Measurements from ENCODE around the gene COX19.

Gene COX19

GRCh38 chr7:918441-919113 lies 56.8 kb downstream of the COX19 start:
- no peak overlapping the region for H2AFZ ChIP-seq (ENCODE audit: low read length, unreplicated experiment)
- H3K4me1 ChIP-seq (ENCODE audit: control insufficient read depth, insufficient read depth, low read length, unreplicated experiment), result peaks cover 5% of the 10 kb centered on the region
- H3K79me2 ChIP-seq (ENCODE audit: control insufficient read depth, insufficient read depth, low read length, unreplicated experiment), result no peaks in the 10 kb centered on the region
- H3K27me3 ChIP-seq (ENCODE audit: insufficient read depth, low read length), result no peaks in the 10 kb centered on the region
- no peak overlapping the region for H3K27ac ChIP-seq (ENCODE audit: low read depth, low read length)
- no peak overlapping the region for H3K4me3 ChIP-seq (ENCODE audit: low read depth, low read length)
- H3K36me3 ChIP-seq (ENCODE audit: insufficient read depth, low read length), result no peaks in the 10 kb centered on the region

- Histone ChIP-seq H3K36me3 (ENCODE audit: insufficient read depth, low read length) (no peaks in the 10 kb centered on the region), H3K4me1 (ENCODE audit: control insufficient read depth, insufficient read depth, low read length, unreplicated experiment) (peaks cover 5% of the 10 kb centered on the region), H3K27ac (ENCODE audit: low read depth, low read length) (no peak overlapping the region), H3K4me3 (ENCODE audit: low read depth, low read length) (no peak overlapping the region), H3K27me3 (ENCODE audit: insufficient read depth, low read length) (no peaks in the 10 kb centered on the region), H2AFZ (ENCODE audit: low read length, unreplicated experiment) (no peak overlapping the region), H3K79me2 (ENCODE audit: control insufficient read depth, insufficient read depth, low read length, unreplicated experiment) (no peaks in the 10 kb centered on the region)
Measured at GRCh38 chr7:918118-918425, 57.3 kb downstream of the COX19 start.

GRCh38 chr7:917255-918117 lies 57.9 kb downstream of the COX19 start:
- Histone ChIP-seq H2AFZ (ENCODE audit: low read length, unreplicated experiment) (no peak overlapping the region), H3K4me3 (ENCODE audit: low read depth, low read length) (no peak overlapping the region), H3K4me1 (ENCODE audit: control insufficient read depth, insufficient read depth, low read length, unreplicated experiment) (peaks cover 5% of the 10 kb centered on the region), H3K27me3 (ENCODE audit: insufficient read depth, low read length) (no peaks in the 10 kb centered on the region), H3K36me3 (ENCODE audit: insufficient read depth, low read length) (no peaks in the 10 kb centered on the region), H3K27ac (ENCODE audit: low read depth, low read length) (no peak overlapping the region), H3K79me2 (ENCODE audit: control insufficient read depth, insufficient read depth, low read length, unreplicated experiment) (no peaks in the 10 kb centered on the region)

- Histone ChIP-seq H3K4me3 (ENCODE audit: low read depth, low read length) (no peak overlapping the region), H3K79me2 (ENCODE audit: control insufficient read depth, insufficient read depth, low read length, unreplicated experiment) (no peaks in the 10 kb centered on the region), H2AFZ (ENCODE audit: low read length, unreplicated experiment) (no peak overlapping the region), H3K27ac (ENCODE audit: low read depth, low read length) (no peak overlapping the region), H3K36me3 (ENCODE audit: insufficient read depth, low read length) (no peaks in the 10 kb centered on the region), H3K4me1 (ENCODE audit: control insufficient read depth, insufficient read depth, low read length, unreplicated experiment) (peaks cover 5% of the 10 kb centered on the region), H3K27me3 (ENCODE audit: insufficient read depth, low read length) (no peaks in the 10 kb centered on the region)
Measured at GRCh38 chr7:916291-916941, 58.9 kb downstream of the COX19 start.
